ENCODE results near the gene SOS1. TPM values are rescaled to one million over a fixed set of nuclear protein-coding genes. Genes with fewer than 3 reads are reported as not detected.

Gene SOS1
- total RNA-seq, 2 donors from 2014 or later, result 26.3 to 43.9 TPM

DNA sequence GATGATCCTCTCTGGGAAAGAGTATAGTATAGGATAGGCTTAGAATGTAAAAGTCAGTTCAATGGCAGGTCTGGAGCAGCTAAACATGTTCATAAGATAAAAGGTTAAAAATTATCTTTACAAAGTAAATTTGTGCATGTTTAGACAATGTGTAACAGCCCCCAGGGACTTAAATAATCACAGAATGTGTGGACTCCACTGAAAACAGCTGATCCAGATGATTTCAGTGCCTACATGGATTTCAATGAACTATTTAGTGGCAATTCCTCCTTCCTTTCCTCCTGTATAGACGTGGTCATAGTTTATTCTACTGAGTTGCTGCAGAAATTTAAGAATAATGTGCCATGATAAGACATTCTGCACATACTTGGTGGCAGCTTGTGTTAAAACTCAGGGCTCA lies 188.3 kb downstream of the SOS1 start:
- H3K9me3 ChIP-seq, result no peaks in the 10 kb centered on the region
- H3K27me3 ChIP-seq, result no peaks in the 10 kb centered on the region
- H3K4me1 ChIP-seq, result no peaks in the 10 kb centered on the region
- TF ChIP-seq, protein P1, sequence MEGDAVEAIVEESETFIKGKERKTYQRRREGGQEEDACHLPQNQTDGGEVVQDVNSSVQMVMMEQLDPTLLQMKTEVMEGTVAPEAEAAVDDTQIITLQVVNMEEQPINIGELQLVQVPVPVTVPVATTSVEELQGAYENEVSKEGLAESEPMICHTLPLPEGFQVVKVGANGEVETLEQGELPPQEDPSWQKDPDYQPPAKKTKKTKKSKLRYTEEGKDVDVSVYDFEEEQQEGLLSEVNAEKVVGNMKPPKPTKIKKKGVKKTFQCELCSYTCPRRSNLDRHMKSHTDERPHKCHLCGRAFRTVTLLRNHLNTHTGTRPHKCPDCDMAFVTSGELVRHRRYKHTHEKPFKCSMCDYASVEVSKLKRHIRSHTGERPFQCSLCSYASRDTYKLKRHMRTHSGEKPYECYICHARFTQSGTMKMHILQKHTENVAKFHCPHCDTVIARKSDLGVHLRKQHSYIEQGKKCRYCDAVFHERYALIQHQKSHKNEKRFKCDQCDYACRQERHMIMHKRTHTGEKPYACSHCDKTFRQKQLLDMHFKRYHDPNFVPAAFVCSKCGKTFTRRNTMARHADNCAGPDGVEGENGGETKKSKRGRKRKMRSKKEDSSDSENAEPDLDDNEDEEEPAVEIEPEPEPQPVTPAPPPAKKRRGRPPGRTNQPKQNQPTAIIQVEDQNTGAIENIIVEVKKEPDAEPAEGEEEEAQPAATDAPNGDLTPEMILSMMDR (IDR thresholded peaks at IDR 0.05), result no peak
- intact Hi-C loops (cut with DNase I), result no loop called here
- no peak overlapping the region for H3K4me3 ChIP-seq
- no peak overlapping the region for H3K27ac ChIP-seq
- no peak overlapping the region for H3K9ac ChIP-seq (ENCODE audit: low read depth in 2 of 2, low read length in 2 of 2)
- DNase-seq, result no peak
- no peaks in the 10 kb centered on the region for H3K36me3 ChIP-seq

Other genes with a start within 250 kb of the SOS1 start
- 10 to 100 TPM in 1 of 2 donors, 1 to 10 TPM in 1; 7.9 to 14.7 TPM for gene DHX57, start 245.1 kb downstream of the SOS1 start, total RNA-seq
- gene MORN2, start 245.1 kb downstream of the SOS1 start, total RNA-seq, result 10 to 100 TPM in 1 of 2 donors, 1 to 10 TPM in 1; 9.2 to 11.5 TPM
- gene ARHGEF33, start 231.2 kb downstream of the SOS1 start, total RNA-seq, result under 1 TPM; 0.32 to 0.35 TPM
- gene CDKL4, start 122.9 kb upstream of the SOS1 start, total RNA-seq, result under 1 TPM in 1 of 2 donors, not detected in 1; 0.64 TPM

Measured in colonic mucosa (tissue), 4 donors.